CD14-positive monocyte (primary cell): ENCODE results near the gene EMID1. TPM values are rescaled to one million over a fixed set of nuclear protein-coding genes. Genes with fewer than 3 reads are reported as not detected.

ENCODE experiments used
- DNase-seq, 3 donors: peaks; one replicate each; pipeline ENCODE4 v3.0.0-alpha.2; 2011 to 2022
- H2AFZ ChIP-seq: 2 replicates; pipeline ENCODE4 v1.6.0; 2012; ENCODE audit warnings: mild to moderate bottlenecking, low read depth, low read length, inconsistent platforms; ENCODE audit not compliant: insufficient read depth, poor library complexity, severe bottlenecking
- H3K27ac ChIP-seq, 2 donors: 1 replicate in 1 of 2; 2 replicates in 1 of 2; pipeline ENCODE4 v1.5.1; 2012 to 2013; ENCODE audit warnings: low read length in 2 of 2, control low read depth in 1 of 2, inconsistent platforms in 1 of 2, low read depth in 1 of 2, mild to moderate bottlenecking in 1 of 2
- H3K27me3 ChIP-seq, 2 donors: one replicate each; pipeline versions ENCODE4 v1.6.0 to v1.6.1; 2011 to 2013; ENCODE audit warnings: low read length in 2 of 2; ENCODE audit not compliant: control insufficient read depth in 2 of 2, insufficient read depth in 2 of 2
- H3K36me3 ChIP-seq, 2 donors: replicated peaks in 1 of 2; 1 replicate in 1 of 2; 2 replicates in 1 of 2; pipeline versions ENCODE4 v1.5.1 to v1.6.1; 2012 to 2013; ENCODE audit warnings: low read length in 2 of 2, control low read depth in 1 of 2, inconsistent platforms in 1 of 2, mild to moderate bottlenecking in 1 of 2; ENCODE audit not compliant: insufficient read depth in 2 of 2, control insufficient read depth in 1 of 2
- H3K4me1 ChIP-seq, 2 donors: 1 replicate in 1 of 2; 2 replicates in 1 of 2; pipeline versions ENCODE4 v1.5.1 to v1.6.1; 2012 to 2013; ENCODE audit warnings: low read length in 2 of 2, control low read depth in 1 of 2, inconsistent platforms in 1 of 2, mild to moderate bottlenecking in 1 of 2, moderate library complexity in 1 of 2; ENCODE audit not compliant: insufficient read depth in 2 of 2, control insufficient read depth in 1 of 2
- H3K4me2 ChIP-seq: replicated peaks from 2 replicates; pipeline ENCODE3; 2012; ENCODE audit warnings: low read length, moderate library complexity, mild to moderate bottlenecking; ENCODE audit not compliant: poor library complexity, severe bottlenecking; ENCODE audit errors: extremely low read depth
- H3K4me3 ChIP-seq, 3 experiments: fragments of 200-600 bp in 1 of 3; sonication (generic) in 1 of 3; replicated peaks in 1 of 3; 1 replicate in 2 of 3; 2 replicates in 1 of 3; pipeline ENCODE4 v1.5.1; 2011 to 2013; ENCODE audit warnings: low read length in 3 of 3, mild to moderate bottlenecking in 3 of 3, control low read depth in 2 of 3, low read depth in 2 of 3, inconsistent platforms in 1 of 3, moderate library complexity in 1 of 3
- H3K79me2 ChIP-seq: 2 replicates; pipeline ENCODE4 v1.6.0; 2012; ENCODE audit warnings: mild to moderate bottlenecking, control low read depth, inconsistent platforms, low read length, moderate library complexity; ENCODE audit not compliant: insufficient read depth
- H3K9ac ChIP-seq: 2 replicates; pipeline ENCODE4 v1.6.0; 2017; ENCODE audit warnings: low read length, mild to moderate bottlenecking; ENCODE audit not compliant: insufficient read depth, poor library complexity, severe bottlenecking
- H3K9me3 ChIP-seq, 2 donors: replicated peaks in 1 of 2; 1 replicate in 1 of 2; 2 replicates in 1 of 2; pipeline versions ENCODE4 v1.5.1 to v1.6.1; 2012 to 2013; ENCODE audit warnings: low read length in 2 of 2, control low read depth in 1 of 2; ENCODE audit not compliant: control insufficient read depth in 1 of 2, insufficient read depth in 1 of 2
- H4K20me1 ChIP-seq: 2 replicates; pipeline ENCODE4 v1.6.0; 2012; ENCODE audit warnings: mild to moderate bottlenecking, low read length, control low read depth, moderate library complexity; ENCODE audit not compliant: insufficient read depth
- H3K27ac Mint-ChIP-seq, 7 donors: one replicate each; pipeline ENCODE4 v1.8.0; 2020; ENCODE audit warnings: mild to moderate bottlenecking in 7 of 7, mixed read lengths in 7 of 7, moderate library complexity in 6 of 7, inconsistent platforms in 2 of 7
- H3K27me3 Mint-ChIP-seq, 3 donors: one replicate each; pipeline ENCODE4 v1.8.0; 2021 to 2022; ENCODE audit warnings: low read depth in 3 of 3, mild to moderate bottlenecking in 3 of 3, mixed read lengths in 3 of 3, moderate library complexity in 3 of 3, inconsistent platforms in 1 of 3
- H3K36me3 Mint-ChIP-seq, 2 donors: one replicate each; pipeline ENCODE4 v1.8.0; 2020; ENCODE audit warnings: mixed read lengths in 2 of 2, inconsistent platforms in 1 of 2, mild to moderate bottlenecking in 1 of 2
- H3K4me1 Mint-ChIP-seq: one replicate; pipeline ENCODE4 v1.8.0; 2020; ENCODE audit warnings: mild to moderate bottlenecking, mixed read lengths
- H3K4me3 Mint-ChIP-seq, 2 donors: one replicate each; pipeline ENCODE4 v1.8.0; 2020; ENCODE audit warnings: mild to moderate bottlenecking in 2 of 2, mixed read lengths in 2 of 2, moderate library complexity in 1 of 2
- H3K9me3 Mint-ChIP-seq, 7 donors: one replicate each; pipeline ENCODE4 v1.8.0; 2020 to 2022; ENCODE audit warnings: mixed read lengths in 7 of 7, mild to moderate bottlenecking in 6 of 7, moderate library complexity in 6 of 7, inconsistent platforms in 2 of 7
- CTCF ChIP-seq: fragments of 200-600 bp; IDR thresholded peaks from one replicate; pipeline ENCODE4 v1.8.0; 2022; ENCODE audit warnings: antibody characterized with exemption, mild to moderate bottlenecking
- WGBS: methylation state at CpG from one replicate; pipeline ENCODE4 v1.1.5; 2013; ENCODE audit warnings: missing lambda C conversion rate; ENCODE audit not compliant: insufficient coverage; 5-methylcytosine and 5-hydroxymethylcytosine counted together
- intact Hi-C, 2 donors: fragments of 100-400 bp; cut with micrococcal nuclease; formaldehyde crosslinking; loops; one replicate each; pipeline versions ENCODE4 v1.15.0 to v1.15.1; 2023
- polyA plus RNA-seq, 3 donors: library from polyadenylated mRNA; depleted of rRNA in 1 of 3; unstranded in 2 of 3; stranded (reverse) in 1 of 3; fragments of 300-500 nt in 2 of 3; fragments of >200 nt in 1 of 3; fragmentation: Illumina TruSeq in 2 of 3; gene quantifications; 1 replicate in 2 of 3; 2 replicates in 1 of 3; pipeline ENCODE4 v1.2.3, GENCODE V29; 2012 to 2021

EMID1 gene
- polyA plus RNA-seq, 3 donors: not detected

- intact Hi-C loops: loop anchor here in 1 of 2 donors (5.0 kb wide), 1 partner anchor 34 kb away; no protein-coding TSS in a partner anchor
- Mint-ChIP-seq H3K9me3 (peaks cover 0 to 3% (median 0%) of the 10 kb centered on the region in 7 donors), H3K4me3 (peak within 1 kb of the TSS; percentile 85 to 92), H3K27me3 (peaks cover 22 to 41% (median 33%) of the 10 kb centered on the region in 3 donors), H3K4me1 (peaks cover 59% of the 10 kb centered on the region), H3K27ac (peak within 1 kb of the TSS; percentile 50 to 89 (median 84)), H3K36me3 (peaks cover 2 to 10% of the 10 kb centered on the region in 2 donors)
- Histone ChIP-seq H3K9ac (peak within 1 kb of the TSS; percentile 76), H3K9me3 (no peaks in the 10 kb centered on the region), H2AFZ (peak within 1 kb of the TSS; percentile 92), H3K79me2 (no peaks in the 10 kb centered on the region), H3K27ac (peak within 1 kb of the TSS in 1 of 2 donors; percentile 73), H3K36me3 (peaks cover 0 to 3% of the 10 kb centered on the region in 2 donors), H3K4me3 (peak within 1 kb of the TSS; percentile 42 to 94 (median 90)), H4K20me1 (peaks cover 6% of the 10 kb centered on the region), H3K27me3 (peaks cover 0 to 32% of the 10 kb centered on the region in 2 donors), H3K4me2 (peak within 1 kb of the TSS; percentile 94), H3K4me1 (peaks cover 46 to 78% of the 10 kb centered on the region in 2 donors)
- peak; percentile 61 for TF ChIP-seq CTCF
- peak; percentile 52 to 61 (median 60) for DNase-seq
- WGBS: 0% methylated on average over 30 of the region's 40 CpGs
Observed at GRCh38 chr22:29306175-29306834, 100.6 kb downstream of the EMID1 start, which contains the start of gene GAS2L1. GAS2L1 (plus strand) TSS chr22:29306650; CDS start chr22:29308106, 1,456 bp downstream.

- H3K27me3 ChIP-seq: peaks cover 0 to 34% of the 10 kb centered on the region in 2 donors
- 14% methylated on average over 80 of the region's 83 CpGs for WGBS
- peak overlapping the region; percentile 92 for H2AFZ ChIP-seq
- DNase-seq: peak; percentile 35 to 45 (median 41)
- peaks cover 22 to 44% (median 32%) of the 10 kb centered on the region in 3 donors for H3K27me3 Mint-ChIP-seq
- no peaks in the 10 kb centered on the region for H3K9me3 ChIP-seq
- H3K27ac ChIP-seq: peak overlapping the region in 1 of 2 donors; percentile 73
- peak overlapping the region; percentile 85 to 92 for H3K4me3 Mint-ChIP-seq
- peak overlapping the region; percentile 76 for H3K9ac ChIP-seq
- H3K4me1 Mint-ChIP-seq: peaks cover 59% of the 10 kb centered on the region
- H4K20me1 ChIP-seq: no peaks in the 10 kb centered on the region
- no peaks in the 10 kb centered on the region for H3K79me2 ChIP-seq
- peaks cover 2 to 11% of the 10 kb centered on the region in 2 donors for H3K36me3 Mint-ChIP-seq
- H3K36me3 ChIP-seq: no peaks in the 10 kb centered on the region
- peaks cover 0 to 3% (median 0%) of the 10 kb centered on the region in 7 donors for H3K9me3 Mint-ChIP-seq
- H3K4me1 ChIP-seq: peaks cover 54 to 85% of the 10 kb centered on the region in 2 donors
- intact Hi-C loops: loop anchor here in 1 of 2 donors (5.0 kb wide), 1 partner anchor 35 kb away; no protein-coding TSS in a partner anchor
- H3K27ac Mint-ChIP-seq: peak overlapping the region; percentile 37 to 89 (median 81)
- peak overlapping the region; percentile 42 to 94 (median 90) for H3K4me3 ChIP-seq
- peak overlapping the region; percentile 94 for H3K4me2 ChIP-seq
- TF ChIP-seq CTCF: no peak
Observed at GRCh38 chr22:29306835-29307595, 101.3 kb downstream of the EMID1 start.
